ENCODE data around the gene SNTG2. TPM values are rescaled to one million over a fixed set of nuclear protein-coding genes. Genes with fewer than 3 reads are reported as not detected.

SNTG2 gene
- total and polyA plus RNA-seq, 10 of the 15 experiments (the other 5 are each of a cell fraction or from before 2014, with no cell fraction given), result not detected

- Histone ChIP-seq H3K4me3 (no peak overlapping the region), H3K4me1 (ENCODE audit: control insufficient read depth, insufficient read depth, low read length) (no peaks in the 10 kb centered on the region), H3K4me2 (ENCODE audit: control insufficient read depth, insufficient read depth) (no peak overlapping the region), H3K27me3 (replicated peaks in 1 of 2; ENCODE audit: control insufficient read depth in 2 of 2, insufficient read depth in 2 of 2, low read length in 1 of 2) (no peaks in the 10 kb centered on the region), H3K9ac (ENCODE audit: control insufficient read depth, insufficient read depth, low read length) (no peak overlapping the region), H2AFZ (ENCODE audit: control insufficient read depth, low read depth, low read length) (no peak overlapping the region), H3K79me2 (ENCODE audit: control insufficient read depth, insufficient read depth, low read length) (no peaks in the 10 kb centered on the region), H3K27ac (ENCODE audit: control insufficient read depth, insufficient read depth) (no peak overlapping the region), H4K20me1 (ENCODE audit: control insufficient read depth, insufficient read depth) (no peaks in the 10 kb centered on the region), H3K9me3 (replicated peaks; ENCODE audit: control insufficient read depth, insufficient read depth, low read length) (no peaks in the 10 kb centered on the region), H3K36me3 (ENCODE audit: control insufficient read depth in 2 of 2, insufficient read depth in 2 of 2, low read length in 1 of 2) (no peaks in the 10 kb centered on the region)
- FAIRE-seq (no peak), ATAC-seq (no peak), DNase-seq (ENCODE audit: low read depth, low spot score) (no peak)
- in situ Hi-C loops (cut with MboI), result no loop called here
- POLR2A ChIA-PET, result no interaction called here
- BruUV-seq (replicated peaks), result no TSS peak
- RAD21 ChIA-PET (ENCODE audit: unreplicated experiment), result no interaction called here
- 0% methylated on average over 1 of the region's 1 CpG for WGBS (ENCODE audit: insufficient coverage, insufficient replicate concordance, low lambda C conversion rate, missing lambda C conversion rate)
- CTCF ChIA-PET, result interaction anchor here (0.6 kb wide), 1 partner anchor 89 kb away, joined by 3 read pairs; no protein-coding TSS in a partner anchor
- TF ChIP-seq IRF4 (IDR thresholded peaks at IDR 0.05; ENCODE audit: low read depth, low read length), result no peak
- intact Hi-C loops (cut with micrococcal nuclease; ENCODE audit: unreplicated experiment), result no loop called here
- SMC1A ChIA-PET (ENCODE audit: uncharacterized antibody, unreplicated experiment), result no interaction called here
Measured at GRCh38 chr2:1236606-1237005, 286.0 kb downstream of the SNTG2 start.

- H3K36me3 ChIP-seq (ENCODE audit: control insufficient read depth in 2 of 2, insufficient read depth in 2 of 2, low read length in 1 of 2), result no peaks in the 10 kb centered on the region
- BruUV-seq (replicated peaks), result no TSS peak
- no peak overlapping the region for H3K4me2 ChIP-seq (ENCODE audit: control insufficient read depth, insufficient read depth)
- ChIA-PET POLR2A (no interaction called here), RAD21 (ENCODE audit: unreplicated experiment) (no interaction called here), SMC1A (ENCODE audit: uncharacterized antibody, unreplicated experiment) (no interaction called here), CTCF (no interaction called here)
- H4K20me1 ChIP-seq (ENCODE audit: control insufficient read depth, insufficient read depth), result no peaks in the 10 kb centered on the region
- no peaks in the 10 kb centered on the region for H3K79me2 ChIP-seq (ENCODE audit: control insufficient read depth, insufficient read depth, low read length)
- FAIRE-seq, result no peak
- in situ Hi-C loops (cut with MboI) (no loop called here), intact Hi-C loops (cut with micrococcal nuclease; ENCODE audit: unreplicated experiment) (no loop called here)
- no peaks in the 10 kb centered on the region for H3K27me3 ChIP-seq (replicated peaks in 1 of 2; ENCODE audit: control insufficient read depth in 2 of 2, insufficient read depth in 2 of 2, low read length in 1 of 2)
- H3K9me3 ChIP-seq (replicated peaks; ENCODE audit: control insufficient read depth, insufficient read depth, low read length), result no peaks in the 10 kb centered on the region
- no peak for DNase-seq (ENCODE audit: low read depth, low spot score)
- H3K9ac ChIP-seq (ENCODE audit: control insufficient read depth, insufficient read depth, low read length), result no peak overlapping the region
- 27% methylated on average over 10 of the region's 18 CpGs for WGBS (ENCODE audit: insufficient coverage, insufficient replicate concordance, low lambda C conversion rate, missing lambda C conversion rate)
- no peak overlapping the region for H3K4me3 ChIP-seq
- ATAC-seq, result no peak
- H3K4me1 ChIP-seq (ENCODE audit: control insufficient read depth, insufficient read depth, low read length), result no peaks in the 10 kb centered on the region
- H3K27ac ChIP-seq (ENCODE audit: control insufficient read depth, insufficient read depth), result no peak overlapping the region
- H2AFZ ChIP-seq (ENCODE audit: control insufficient read depth, low read depth, low read length), result no peak overlapping the region
- TF ChIP-seq ATF2 (IDR thresholded peaks at IDR 0.05; ENCODE audit: low read length) (no peak), SREBF2 (IDR thresholded peaks at IDR 0.05; ENCODE audit: low read length) (no peak), WRNIP1 (IDR thresholded peaks at IDR 0.05; ENCODE audit: borderline replicate concordance, low read depth, low read length) (no peak), NKRF (conservative IDR thresholded peaks at IDR 0.05) (no peak), GATAD2B (conservative IDR thresholded peaks at IDR 0.05; ENCODE audit: low read depth) (no peak), CEBPZ (IDR thresholded peaks at IDR 0.05; ENCODE audit: low read depth, low read length) (no peak), CREB1 (IDR thresholded peaks at IDR 0.05; ENCODE audit: low read depth) (no peak), RAD21 (IDR thresholded peaks at IDR 0.05; ENCODE audit: insufficient read depth, low read depth, low read length) (no peak), RFX5 (IDR thresholded peaks at IDR 0.05; ENCODE audit: low read depth, low read length) (no peak), IKZF2 (IDR thresholded peaks at IDR 0.05) (no peak), BHLHE40 (IDR thresholded peaks at IDR 0.05; ENCODE audit: borderline replicate concordance in 1 of 2, low read depth in 2 of 2, low read length in 1 of 2) (no peak), TARDBP (IDR thresholded peaks at IDR 0.05; ENCODE audit: borderline replicate concordance) (no peak)
Measured at GRCh38 chr2:1237783-1238182, 287.1 kb downstream of the SNTG2 start.
